Measurements from ENCODE around the gene ABAT. TPM values are rescaled to one million over a fixed set of nuclear protein-coding genes. Genes with fewer than 3 reads are reported as not detected.
"Not testable (repeated sequence)": the region's sequence is repeated elsewhere in the genome, so short reads cannot be mapped to it uniquely, and the experiment has no call there.

The ABAT gene
- total RNA-seq, 2 donors from 2014 or later = 27.0 to 40.2 TPM

- H3K4me3 ChIP-seq = no peak overlapping the region
- DNase-seq (no peak), ATAC-seq (no peak)
- WGBS, 2 donors = 79% methylated on average over 12 to 13 of the region's 13 CpGs
- no peaks in the 10 kb centered on the region for H3K9me3 ChIP-seq
- no peaks in the 10 kb centered on the region for H3K27me3 ChIP-seq
- TF ChIP-seq CTCF (IDR thresholded peaks at IDR 0.05) (no peak), POLR2A (IDR thresholded peaks at IDR 0.05) (no peak)
- H3K36me3 ChIP-seq (replicated peaks in 1 of 2; ENCODE audit: insufficient read depth in 1 of 2, low read depth in 2 of 2) = peaks cover 10 to 22% of the 10 kb centered on the region in 2 donors
- H3K4me1 ChIP-seq = no peaks in the 10 kb centered on the region
- no peak overlapping the region for H3K27ac ChIP-seq
- intact Hi-C loops (cut with DNase I) = no loop called here
These were observed 27.9 kb upstream of the ABAT start for GRCh38 chr16:8646326-8647053.

- Histone ChIP-seq H3K4me3 (no peak overlapping the region), H3K27me3 (no peaks in the 10 kb centered on the region), H3K9me3 (no peaks in the 10 kb centered on the region), H3K36me3 (replicated peaks in 1 of 2; ENCODE audit: insufficient read depth in 1 of 2, low read depth in 2 of 2) (peaks cover 5 to 17% of the 10 kb centered on the region in 2 donors), H3K27ac (no peak overlapping the region), H3K4me1 (no peaks in the 10 kb centered on the region)
- TF ChIP-seq CTCF (IDR thresholded peaks at IDR 0.05) (no peak), POLR2A (IDR thresholded peaks at IDR 0.05) (no peak)
- no peak for DNase-seq
- 65 to 74% methylated on average over 4 to 9 of the region's 9 CpGs for WGBS, 2 donors
- intact Hi-C loops (cut with DNase I) = no loop called here
- ATAC-seq = no peak
These were observed 26.6 kb upstream of the ABAT start for GRCh38 chr16:8647721-8648318.

- peaks cover 0 to 17% of the 10 kb centered on the region in 2 donors for H3K36me3 ChIP-seq (replicated peaks in 1 of 2; ENCODE audit: insufficient read depth in 1 of 2, low read depth in 2 of 2)
- ATAC-seq = no peak
- no peak for TF ChIP-seq POLR2A (IDR thresholded peaks at IDR 0.05)
- no peak for TF ChIP-seq CTCF (IDR thresholded peaks at IDR 0.05)
- H3K27ac ChIP-seq = no peak overlapping the region
- no peaks in the 10 kb centered on the region for H3K4me1 ChIP-seq
- 89 to 93% methylated on average over 4 of the region's 4 CpGs for WGBS, 2 donors
- H3K4me3 ChIP-seq = no peak overlapping the region
- DNase-seq = no peak
- intact Hi-C loops (cut with DNase I) = no loop called here
- H3K9me3 ChIP-seq = no peaks in the 10 kb centered on the region
- H3K27me3 ChIP-seq = no peaks in the 10 kb centered on the region
These were observed 25.5 kb upstream of the ABAT start for GRCh38 chr16:8648877-8649276.

GRCh38 chr16:8649829-8650554, 24.4 kb upstream of the ABAT start:
- WGBS, 2 donors = 79 to 82% methylated on average over 8 of the region's 8 CpGs
- intact Hi-C loops (cut with DNase I) = loop anchor here (10.0 kb wide), 2 partner anchors 85 to 135 kb away; no protein-coding TSS in a partner anchor
- H3K9me3 ChIP-seq = no peaks in the 10 kb centered on the region

GRCh38 chr16:8651958-8652357, 22.5 kb upstream of the ABAT start:
- not testable (repeated sequence) for H3K4me3 ChIP-seq
- intact Hi-C loops (cut with DNase I) = loop anchor here (10.0 kb wide), 2 partner anchors 87 to 133 kb away; no protein-coding TSS in a partner anchor

More at GRCh38 chr16:8649829-8650554, 24.4 kb upstream of the ABAT start:
- H3K4me1 ChIP-seq = no peaks in the 10 kb centered on the region
- no peaks in the 10 kb centered on the region for H3K27me3 ChIP-seq
- TF ChIP-seq CTCF (IDR thresholded peaks at IDR 0.05) (no peak), POLR2A (IDR thresholded peaks at IDR 0.05) (no peak)
- no peak for DNase-seq
- ATAC-seq = no peak
- peaks cover 0 to 17% of the 10 kb centered on the region in 2 donors for H3K36me3 ChIP-seq (replicated peaks in 1 of 2; ENCODE audit: insufficient read depth in 1 of 2, low read depth in 2 of 2)
- no peak overlapping the region for H3K27ac ChIP-seq
- H3K4me3 ChIP-seq = no peak overlapping the region

More at GRCh38 chr16:8651958-8652357, 22.5 kb upstream of the ABAT start:
- H3K9me3 ChIP-seq; H3K27me3 ChIP-seq; H3K27ac ChIP-seq; DNase-seq; H3K36me3 ChIP-seq (replicated peaks in 1 of 2; ENCODE audit: insufficient read depth in 1 of 2, low read depth in 2 of 2); H3K4me1 ChIP-seq; ATAC-seq: not testable (repeated sequence)
- 58 to 70% methylated on average over 4 to 7 of the region's 7 CpGs for WGBS, 2 donors
